Stimulated activated CD4-positive, alpha-beta T cell treated with anti-CD3 and anti-CD28 coated beads, Interleukin-15, amount 100 ng/mL, for 1 hour (primary cell): Measurements from ENCODE around the gene OR4C45.
"Not testable (repeated sequence)": the region's sequence is repeated elsewhere in the genome, so short reads cannot be mapped to it uniquely, and the experiment has no call there.

Experiments
- DNase-seq, 2 donors: peaks; one replicate each; pipeline ENCODE4 v3.0.0-alpha.2; 2020; ENCODE audit warnings: low read depth in 1 of 2, low spot score in 1 of 2

OR4C45 gene

GRCh38 chr11:50032574-50032973 is at the start of gene OR4C45:
TSS of gene OR4C45 (plus strand) at chr11:50032874.
- no peak for DNase-seq

- DNase-seq, result no peak
Measured at GRCh38 chr11:49995565-49995964, 37.1 kb upstream of the OR4C45 start.

- no peak for DNase-seq
Measured at GRCh38 chr11:50030193-50030592, 2.5 kb upstream of the OR4C45 start.

- not testable (repeated sequence) for DNase-seq
Measured at GRCh38 chr11:50036239-50036638, 3.6 kb downstream of the OR4C45 start.

GRCh38 chr11:50037251-50037650 is 4.6 kb downstream of the OR4C45 start:
- no peak for DNase-seq

GRCh38 chr11:50044647-50045046 is 12.0 kb downstream of the OR4C45 start:
- no peak for DNase-seq

GRCh38 chr11:50063056-50063455 is 30.4 kb downstream of the OR4C45 start:
- not testable (repeated sequence) for DNase-seq

- DNase-seq, result no peak
Measured at GRCh38 chr11:50070389-50070788, 37.7 kb downstream of the OR4C45 start.

GRCh38 chr11:50071584-50072225 is 39.0 kb downstream of the OR4C45 start:
- DNase-seq, result no peak

GRCh38 chr11:50072226-50073112 is 39.8 kb downstream of the OR4C45 start:
- DNase-seq, result no peak

GRCh38 chr11:50073113-50074105 is 40.7 kb downstream of the OR4C45 start:
- no peak for DNase-seq

- no peak for DNase-seq
Measured at GRCh38 chr11:50074161-50074560, 41.5 kb downstream of the OR4C45 start.

- DNase-seq, result no peak
Measured at GRCh38 chr11:50075856-50076255, 43.2 kb downstream of the OR4C45 start.

- DNase-seq, result no peak
Measured at GRCh38 chr11:50077526-50077925, 44.9 kb downstream of the OR4C45 start.

- no peak for DNase-seq
Measured at GRCh38 chr11:50078001-50078400, 45.3 kb downstream of the OR4C45 start.

- DNase-seq, result not testable (repeated sequence)
Measured at GRCh38 chr11:50078946-50079345, 46.3 kb downstream of the OR4C45 start.

- DNase-seq, result no peak
Measured at GRCh38 chr11:50080256-50080655, 47.6 kb downstream of the OR4C45 start.
